Stimulated activated naive CD8-positive, alpha-beta T cell treated with anti-CD3 and anti-CD28 coated beads, Interleukin-15, amount 100 ng/mL, for 72 hours (primary cell): ENCODE measurements around the gene ITGA11.

Source experiments
- ATAC-seq: fragments of 150-1000 bp; cut with Tn5 transposase; 2 replicates; pipeline ENCODE4 v1.10.0; 2021; ENCODE audit warnings: mild to moderate bottlenecking, moderate library complexity
- DNase-seq, 2 donors: peaks; one replicate each; pipeline ENCODE4 v3.0.0; 2021 to 2022
- H3K27ac Mint-ChIP-seq, 2 donors: one replicate each; pipeline ENCODE4 v1.8.0; 2022; ENCODE audit warnings: mild to moderate bottlenecking in 2 of 2, mixed read lengths in 2 of 2, moderate library complexity in 2 of 2
- H3K27me3 Mint-ChIP-seq: one replicate; pipeline ENCODE4 v1.8.0; 2022; ENCODE audit warnings: mixed read lengths
- H3K4me1 Mint-ChIP-seq: one replicate; pipeline ENCODE4 v1.8.0; 2022; ENCODE audit warnings: mild to moderate bottlenecking, mixed read lengths
- H3K4me3 Mint-ChIP-seq, 2 donors: one replicate each; pipeline ENCODE4 v1.8.0; 2022; ENCODE audit warnings: mild to moderate bottlenecking in 2 of 2, mixed read lengths in 2 of 2, moderate library complexity in 1 of 2
- H3K9me3 Mint-ChIP-seq, 2 donors: one replicate each; pipeline ENCODE4 v1.8.0; 2022; ENCODE audit warnings: mixed read lengths in 2 of 2

The ITGA11 gene

GRCh38 chr15:68463444-68463843 is 31.5 kb upstream of the ITGA11 start:
- H3K27ac Mint-ChIP-seq = no peak overlapping the region
- H3K4me3 Mint-ChIP-seq = no peak overlapping the region
- H3K4me1 Mint-ChIP-seq = no peaks in the 10 kb centered on the region
- H3K27me3 Mint-ChIP-seq = peaks cover 14% of the 10 kb centered on the region
- DNase-seq (no peak), ATAC-seq (no peak)
- no peaks in the 10 kb centered on the region for H3K9me3 Mint-ChIP-seq

- ATAC-seq (no peak), DNase-seq (no peak)
- H3K4me3 Mint-ChIP-seq = no peak overlapping the region
- H3K4me1 Mint-ChIP-seq = no peaks in the 10 kb centered on the region
- H3K27me3 Mint-ChIP-seq = peaks cover 13% of the 10 kb centered on the region
- no peaks in the 10 kb centered on the region for H3K9me3 Mint-ChIP-seq
- no peak overlapping the region for H3K27ac Mint-ChIP-seq
These were observed 28.2 kb upstream of the ITGA11 start for GRCh38 chr15:68460166-68460565.

GRCh38 chr15:68450192-68450591 is 18.2 kb upstream of the ITGA11 start:
- Mint-ChIP-seq H3K9me3 (peaks cover 0 to 5% of the 10 kb centered on the region in 2 donors), H3K27ac (no peak overlapping the region), H3K4me1 (no peaks in the 10 kb centered on the region), H3K27me3 (peaks cover 74% of the 10 kb centered on the region), H3K4me3 (no peak overlapping the region)
- ATAC-seq (no peak), DNase-seq (no peak)

GRCh38 chr15:68449389-68449788 is 17.4 kb upstream of the ITGA11 start:
- DNase-seq = no peak
- H3K4me3 Mint-ChIP-seq = no peak overlapping the region
- H3K9me3 Mint-ChIP-seq = peaks cover 0 to 5% of the 10 kb centered on the region in 2 donors
- H3K27me3 Mint-ChIP-seq = peaks cover 73% of the 10 kb centered on the region
- no peaks in the 10 kb centered on the region for H3K4me1 Mint-ChIP-seq
- no peak for ATAC-seq
- no peak overlapping the region for H3K27ac Mint-ChIP-seq

- Mint-ChIP-seq H3K27ac (no peak overlapping the region), H3K9me3 (peaks cover 0 to 5% of the 10 kb centered on the region in 2 donors), H3K27me3 (peaks cover 70% of the 10 kb centered on the region), H3K4me3 (no peak overlapping the region), H3K4me1 (no peaks in the 10 kb centered on the region)
- DNase-seq (no peak), ATAC-seq (no peak)
These were observed 16.2 kb upstream of the ITGA11 start for GRCh38 chr15:68447976-68448755.

- no peak overlapping the region for H3K4me3 Mint-ChIP-seq
- H3K4me1 Mint-ChIP-seq = no peaks in the 10 kb centered on the region
- no peak overlapping the region for H3K27ac Mint-ChIP-seq
- no peak for DNase-seq
- no peak for ATAC-seq
- peaks cover 67% of the 10 kb centered on the region for H3K27me3 Mint-ChIP-seq
- H3K9me3 Mint-ChIP-seq = peaks cover 0 to 3% of the 10 kb centered on the region in 2 donors
These were observed 15.2 kb upstream of the ITGA11 start for GRCh38 chr15:68447209-68447608.

- H3K4me1 Mint-ChIP-seq = no peaks in the 10 kb centered on the region
- ATAC-seq (no peak), DNase-seq (no peak)
- peaks cover 62% of the 10 kb centered on the region for H3K27me3 Mint-ChIP-seq
- no peaks in the 10 kb centered on the region for H3K9me3 Mint-ChIP-seq
- H3K4me3 Mint-ChIP-seq = no peak overlapping the region
- no peak overlapping the region for H3K27ac Mint-ChIP-seq
These were observed 13.4 kb upstream of the ITGA11 start for GRCh38 chr15:68445351-68445750.

GRCh38 chr15:68444336-68444735 is 12.4 kb upstream of the ITGA11 start:
- H3K27ac Mint-ChIP-seq = no peak overlapping the region
- H3K9me3 Mint-ChIP-seq = no peaks in the 10 kb centered on the region
- H3K27me3 Mint-ChIP-seq = peaks cover 62% of the 10 kb centered on the region
- DNase-seq (no peak), ATAC-seq (no peak)
- no peaks in the 10 kb centered on the region for H3K4me1 Mint-ChIP-seq
- H3K4me3 Mint-ChIP-seq = no peak overlapping the region

- DNase-seq (no peak), ATAC-seq (no peak)
- H3K4me1 Mint-ChIP-seq = no peaks in the 10 kb centered on the region
- H3K27me3 Mint-ChIP-seq = peaks cover 71% of the 10 kb centered on the region
- H3K27ac Mint-ChIP-seq = no peak overlapping the region
- no peak overlapping the region for H3K4me3 Mint-ChIP-seq
- no peaks in the 10 kb centered on the region for H3K9me3 Mint-ChIP-seq
These were observed 10.9 kb upstream of the ITGA11 start for GRCh38 chr15:68442903-68443302.

- Mint-ChIP-seq H3K27me3 (peaks cover 80% of the 10 kb centered on the region), H3K4me3 (no peak overlapping the region), H3K9me3 (no peaks in the 10 kb centered on the region), H3K27ac (no peak overlapping the region), H3K4me1 (no peaks in the 10 kb centered on the region)
- ATAC-seq = no peak
- DNase-seq = no peak
These were observed 10.1 kb upstream of the ITGA11 start for GRCh38 chr15:68442041-68442440.

- no peak overlapping the region for H3K27ac Mint-ChIP-seq
- no peaks in the 10 kb centered on the region for H3K4me1 Mint-ChIP-seq
- H3K4me3 Mint-ChIP-seq = no peak overlapping the region
- DNase-seq = no peak
- ATAC-seq = no peak
- H3K27me3 Mint-ChIP-seq = peaks cover 83% of the 10 kb centered on the region
- no peaks in the 10 kb centered on the region for H3K9me3 Mint-ChIP-seq
These were observed 9.2 kb upstream of the ITGA11 start for GRCh38 chr15:68441045-68441743.

- no peak for DNase-seq
- no peaks in the 10 kb centered on the region for H3K4me1 Mint-ChIP-seq
- peaks cover 81% of the 10 kb centered on the region for H3K27me3 Mint-ChIP-seq
- no peak overlapping the region for H3K27ac Mint-ChIP-seq
- no peak for ATAC-seq
- no peaks in the 10 kb centered on the region for H3K9me3 Mint-ChIP-seq
- H3K4me3 Mint-ChIP-seq = no peak overlapping the region
These were observed 8.2 kb upstream of the ITGA11 start for GRCh38 chr15:68440136-68440535.

GRCh38 chr15:68439506-68439905 is 7.5 kb upstream of the ITGA11 start:
- no peak for ATAC-seq
- H3K27ac Mint-ChIP-seq = peak overlapping the region in 1 of 2 donors; percentile 30

GRCh38 chr15:68436680-68437079 is 4.7 kb upstream of the ITGA11 start:
- Mint-ChIP-seq H3K4me3 (no peak overlapping the region), H3K27me3 (peaks cover 90% of the 10 kb centered on the region), H3K9me3 (no peaks in the 10 kb centered on the region), H3K4me1 (peaks cover 8% of the 10 kb centered on the region), H3K27ac (no peak overlapping the region)
- no peak for ATAC-seq
- DNase-seq = no peak

More at GRCh38 chr15:68439506-68439905, 7.5 kb upstream of the ITGA11 start:
- no peaks in the 10 kb centered on the region for H3K9me3 Mint-ChIP-seq
- peaks cover 83% of the 10 kb centered on the region for H3K27me3 Mint-ChIP-seq
- H3K4me1 Mint-ChIP-seq = no peaks in the 10 kb centered on the region
- no peak overlapping the region for H3K4me3 Mint-ChIP-seq
- DNase-seq = no peak

- H3K4me1 Mint-ChIP-seq = peaks cover 8% of the 10 kb centered on the region
- no peak for ATAC-seq
- H3K9me3 Mint-ChIP-seq = no peaks in the 10 kb centered on the region
- no peak overlapping the region for H3K27ac Mint-ChIP-seq
- DNase-seq = no peak
- peaks cover 92% of the 10 kb centered on the region for H3K27me3 Mint-ChIP-seq
- H3K4me3 Mint-ChIP-seq = no peak overlapping the region
These were observed 4.0 kb upstream of the ITGA11 start for GRCh38 chr15:68435966-68436365.

- ATAC-seq (no peak), DNase-seq (no peak)
- H3K27ac Mint-ChIP-seq = no peak overlapping the region
- no peak overlapping the region for H3K4me3 Mint-ChIP-seq
- peaks cover 8% of the 10 kb centered on the region for H3K4me1 Mint-ChIP-seq
- H3K9me3 Mint-ChIP-seq = no peaks in the 10 kb centered on the region
- H3K27me3 Mint-ChIP-seq = peaks cover 92% of the 10 kb centered on the region
These were observed 2.1 kb upstream of the ITGA11 start for GRCh38 chr15:68434021-68434420.
